Skeletal muscle cell (primary cell): Measurements from ENCODE around the gene PGM1.

Source experiments
- DNase-seq: peaks from one replicate; pipeline ENCODE4 v3.0.0-alpha.2; 2010; ENCODE audit warnings: low read depth
- H3K4me3 ChIP-seq: 2 replicates; pipeline ENCODE4 v1.5.1; 2011; ENCODE audit warnings: low read depth, mild to moderate bottlenecking, control low read depth, low read length, moderate library complexity

PGM1 gene

GRCh38 chr1:63599799-63600198 is 6.6 kb downstream of the PGM1 start:
- DNase-seq, result no peak
- H3K4me3 ChIP-seq, result no peak overlapping the region

- DNase-seq, result no peak
- no peak overlapping the region for H3K4me3 ChIP-seq
Observed at GRCh38 chr1:63600248-63600647, 7.0 kb downstream of the PGM1 start.

- DNase-seq, result no peak
- no peak overlapping the region for H3K4me3 ChIP-seq
Observed at GRCh38 chr1:63601061-63601460, 7.8 kb downstream of the PGM1 start.

GRCh38 chr1:63601463-63601862 is 8.3 kb downstream of the PGM1 start:
- H3K4me3 ChIP-seq, result no peak overlapping the region
- DNase-seq, result no peak

- no peak for DNase-seq
- H3K4me3 ChIP-seq, result no peak overlapping the region
Observed at GRCh38 chr1:63601912-63602311, 8.7 kb downstream of the PGM1 start.

- no peak overlapping the region for H3K4me3 ChIP-seq
- DNase-seq, result no peak
Observed at GRCh38 chr1:63602629-63603028, 9.4 kb downstream of the PGM1 start.

GRCh38 chr1:63603810-63604209 is 10.6 kb downstream of the PGM1 start:
- H3K4me3 ChIP-seq, result no peak overlapping the region
- no peak for DNase-seq

GRCh38 chr1:63607322-63607721 is 14.1 kb downstream of the PGM1 start:
- no peak for DNase-seq
- H3K4me3 ChIP-seq, result no peak overlapping the region

GRCh38 chr1:63611231-63611630 is 18.0 kb downstream of the PGM1 start:
- no peak for DNase-seq
- no peak overlapping the region for H3K4me3 ChIP-seq

- no peak for DNase-seq
- H3K4me3 ChIP-seq, result no peak overlapping the region
Observed at GRCh38 chr1:63612564-63612963, 19.4 kb downstream of the PGM1 start.

- H3K4me3 ChIP-seq, result no peak overlapping the region
- DNase-seq, result no peak
Observed at GRCh38 chr1:63612971-63613370, 19.8 kb downstream of the PGM1 start.

- H3K4me3 ChIP-seq, result no peak overlapping the region
- DNase-seq, result no peak
Observed at GRCh38 chr1:63615768-63616420, 22.7 kb downstream of the PGM1 start.

GRCh38 chr1:63617450-63617849 is 24.2 kb downstream of the PGM1 start:
- no peak for DNase-seq
- no peak overlapping the region for H3K4me3 ChIP-seq

- no peak for DNase-seq
- no peak overlapping the region for H3K4me3 ChIP-seq
Observed at GRCh38 chr1:63618011-63618410, 24.8 kb downstream of the PGM1 start.

GRCh38 chr1:63619558-63619957 is 26.3 kb downstream of the PGM1 start:
- DNase-seq, result no peak
- H3K4me3 ChIP-seq, result no peak overlapping the region

- DNase-seq, result no peak
- H3K4me3 ChIP-seq, result no peak overlapping the region
Observed at GRCh38 chr1:63620671-63621070, 27.5 kb downstream of the PGM1 start.

GRCh38 chr1:63621075-63621474 is 27.9 kb downstream of the PGM1 start:
- H3K4me3 ChIP-seq, result no peak overlapping the region
- DNase-seq, result no peak

- no peak for DNase-seq
- no peak overlapping the region for H3K4me3 ChIP-seq
Observed at GRCh38 chr1:63621698-63622097, 28.5 kb downstream of the PGM1 start.

GRCh38 chr1:63622849-63623566 is 29.8 kb downstream of the PGM1 start:
- no peak overlapping the region for H3K4me3 ChIP-seq
- no peak for DNase-seq

- H3K4me3 ChIP-seq, result no peak overlapping the region
- DNase-seq, result no peak
Observed at GRCh38 chr1:63623952-63624351, 30.7 kb downstream of the PGM1 start.

- H3K4me3 ChIP-seq, result no peak overlapping the region
- DNase-seq, result no peak
Observed at GRCh38 chr1:63624911-63625310, 31.7 kb downstream of the PGM1 start.
